H1 (cell line): ENCODE results near the gene CPPED1. TPM values are rescaled to one million over a fixed set of nuclear protein-coding genes. Genes with fewer than 3 reads are reported as not detected.

Experiments
- CTCF ChIA-PET: fragments of 300-600 bp; sonication (Branson Sonifier 250); formaldehyde crosslinking; loops from one replicate; lab custom pipeline; 2021; ENCODE audit not compliant: partially characterized antibody; lab: Charles Lee
- POLR2A ChIA-PET: fragments of 300-600 bp; sonication (Branson Sonifier 250); formaldehyde crosslinking; loops from one replicate; lab custom pipeline; 2021; ENCODE audit warnings: inconsistent platforms; ENCODE audit not compliant: partially characterized antibody; lab: Charles Lee
- DNase-seq, 2 experiments: peaks; one replicate each; pipeline versions ENCODE4 v3.0.0 to v3.0.0-alpha.2; 2010 to 2022; ENCODE audit warnings: low spot score in 2 of 2, low read depth in 1 of 2, mixed read lengths in 1 of 2
- FAIRE-seq: peaks from 2 replicates; lab custom pipeline; 2011; peaks lifted over from hg19 to GRCh38; lab: Jason Lieb, UNC
- H2AFZ ChIP-seq: 2 replicates; pipeline ENCODE4 v1.8.1; 2012; ENCODE audit warnings: low read length, inconsistent platforms
- H2AK5ac ChIP-seq: 2 replicates; pipeline ENCODE4 v1.6.1; 2013; ENCODE audit warnings: low read depth, low read length
- H2BK120ac ChIP-seq: replicated peaks from 2 replicates; pipeline ENCODE3; 2013; ENCODE audit warnings: low read depth, low read length, inconsistent platforms
- H2BK12ac ChIP-seq: 2 replicates; pipeline ENCODE4 v1.6.1; 2013; ENCODE audit warnings: low read depth, low read length
- H2BK15ac ChIP-seq: 2 replicates; pipeline ENCODE4 v1.6.1; 2013; ENCODE audit warnings: low read length
- H2BK20ac ChIP-seq: 2 replicates; pipeline ENCODE4 v1.6.1; 2013; ENCODE audit warnings: low read length
- H2BK5ac ChIP-seq: 2 replicates; pipeline ENCODE4 v1.6.1; 2013; ENCODE audit warnings: low read depth, low read length
- H3K14ac ChIP-seq: 2 replicates; pipeline ENCODE4 v1.6.1; 2013; ENCODE audit warnings: inconsistent platforms; ENCODE audit not compliant: insufficient read length
- H3K18ac ChIP-seq: 2 replicates; pipeline ENCODE4 v1.6.1; 2013; ENCODE audit warnings: low read length; ENCODE audit errors: extremely low read depth
- H3K23ac ChIP-seq: 2 replicates; pipeline ENCODE4 v1.6.1; 2013; ENCODE audit warnings: inconsistent platforms; ENCODE audit not compliant: insufficient read length
- H3K23me2 ChIP-seq: 2 replicates; pipeline ENCODE4 v1.6.1; 2013; ENCODE audit warnings: low read depth, low read length
- H3K27ac ChIP-seq: 2 replicates; pipeline ENCODE4 v1.6.1; 2011; ENCODE audit warnings: low read depth, low read length, inconsistent platforms
- H3K27me3 ChIP-seq, 4 experiments: replicated peaks in 1 of 4; 1 replicate in 1 of 4; 2 replicates in 3 of 4; pipeline versions ENCODE4 v1.6.1 to v1.8.1; 2011 to 2013; ENCODE audit warnings: low read length in 3 of 4, mild to moderate bottlenecking in 3 of 4, inconsistent platforms in 2 of 4, mixed read lengths in 2 of 4, moderate library complexity in 1 of 4; ENCODE audit not compliant: control insufficient read depth in 3 of 4, insufficient read depth in 3 of 4; ENCODE audit errors: extremely low read depth in 1 of 4
- H3K36me3 ChIP-seq, 4 experiments: 2 replicates each; pipeline versions ENCODE4 v1.6.1 to v1.8.1; 2011 to 2013; ENCODE audit warnings: mild to moderate bottlenecking in 4 of 4, low read length in 3 of 4, moderate library complexity in 2 of 4, control low read depth in 1 of 4, inconsistent platforms in 1 of 4; ENCODE audit not compliant: insufficient read depth in 4 of 4, control insufficient read depth in 2 of 4
- H3K4ac ChIP-seq: replicated peaks from 2 replicates; pipeline ENCODE3; 2013; ENCODE audit warnings: low read length, low read depth, mixed read lengths, inconsistent platforms; ENCODE audit not compliant: insufficient read length
- H3K4me1 ChIP-seq, 4 experiments: replicated peaks in 1 of 4; 1 replicate in 1 of 4; 2 replicates in 3 of 4; pipeline versions ENCODE4 v1.6.1 to v1.8.1; 2011 to 2013; ENCODE audit warnings: low read length in 3 of 4, inconsistent platforms in 2 of 4, mixed read lengths in 1 of 4; ENCODE audit not compliant: insufficient read depth in 4 of 4, control insufficient read depth in 3 of 4
- H3K4me2 ChIP-seq, 2 experiments: 2 replicates each; pipeline versions ENCODE4 v1.6.1 to v1.8.1; 2011 to 2013; ENCODE audit warnings: low read depth in 2 of 2, low read length in 2 of 2, control low read depth in 1 of 2, inconsistent platforms in 1 of 2, mild to moderate bottlenecking in 1 of 2; ENCODE audit not compliant: insufficient read depth in 1 of 2
- H3K4me3 ChIP-seq, 4 experiments: fragments of 200-600, 300-600 bp in 1 of 4; sonication (generic), shearing (Covaris generic), sonication (Bioruptor Twin) in 1 of 4; 2 replicates each; pipeline versions ENCODE4 v1.5.1 to v1.8.1; 2011 to 2016; ENCODE audit warnings: low read length in 4 of 4, low read depth in 3 of 4, control low read depth in 2 of 4, inconsistent platforms in 2 of 4, mild to moderate bottlenecking in 2 of 4, mixed read lengths in 1 of 4, moderate library complexity in 1 of 4; ENCODE audit not compliant: insufficient read depth in 2 of 4; ENCODE audit errors: extremely low read depth in 1 of 4
- H3K56ac ChIP-seq: replicated peaks from 2 replicates; pipeline ENCODE3; 2013; ENCODE audit warnings: low read depth, mild to moderate bottlenecking, mixed read lengths, low read length, inconsistent platforms; ENCODE audit not compliant: insufficient read length
- H3K79me1 ChIP-seq: 2 replicates; pipeline ENCODE4 v1.6.1; 2013; ENCODE audit warnings: low read depth, low read length, control low read depth
- H3K79me2 ChIP-seq, 2 experiments: 2 replicates each; pipeline versions ENCODE4 v1.6.1 to v1.8.1; 2012 to 2013; ENCODE audit warnings: low read length in 2 of 2, mild to moderate bottlenecking in 2 of 2, inconsistent platforms in 1 of 2; ENCODE audit not compliant: insufficient read depth in 2 of 2, control insufficient read depth in 1 of 2
- H3K9ac ChIP-seq, 4 experiments: replicated peaks in 1 of 4; 1 replicate in 1 of 4; 2 replicates in 3 of 4; pipeline versions ENCODE4 v1.6.1 to v1.8.1; 2011 to 2013; ENCODE audit warnings: low read depth in 3 of 4, low read length in 3 of 4, control low read depth in 2 of 4, mild to moderate bottlenecking in 2 of 4, moderate library complexity in 2 of 4, inconsistent platforms in 1 of 4; ENCODE audit errors: extremely low read depth in 1 of 4
- H3K9me3 ChIP-seq, 2 experiments: 2 replicates each; pipeline versions ENCODE4 v1.6.1 to v1.8.1; 2012 to 2013; ENCODE audit warnings: mild to moderate bottlenecking in 2 of 2, moderate library complexity in 2 of 2, control low read depth in 1 of 2, inconsistent platforms in 1 of 2, low read depth in 1 of 2, low read length in 1 of 2, mixed read lengths in 1 of 2; ENCODE audit not compliant: insufficient read depth in 2 of 2
- H4K20me1 ChIP-seq, 2 experiments: replicated peaks in 1 of 2; 2 replicates each; pipeline versions ENCODE3 to v1.8.1; 2011 to 2013; ENCODE audit warnings: inconsistent platforms in 2 of 2, low read length in 2 of 2, mild to moderate bottlenecking in 1 of 2; ENCODE audit not compliant: insufficient read depth in 2 of 2, control insufficient read depth in 1 of 2
- H4K5ac ChIP-seq: 2 replicates; pipeline ENCODE4 v1.6.1; 2013; ENCODE audit warnings: low read length, low read depth, mixed read lengths, inconsistent platforms; ENCODE audit not compliant: insufficient read length
- H4K8ac ChIP-seq: 2 replicates; pipeline ENCODE4 v1.8.0; 2013; ENCODE audit warnings: mild to moderate bottlenecking, moderate library complexity, low read length, inconsistent platforms; ENCODE audit not compliant: insufficient read depth; ENCODE audit errors: extremely low read depth
- H4K91ac ChIP-seq: replicated peaks from 2 replicates; pipeline ENCODE3; 2013; ENCODE audit warnings: low read length, mixed read lengths, inconsistent platforms; ENCODE audit not compliant: insufficient read length
- CEBPB ChIP-seq: IDR thresholded peaks from 2 replicates; pipeline ENCODE4 v1.6.1; 2012; ENCODE audit warnings: low read depth, low read length
- GTF2F1 ChIP-seq: IDR thresholded peaks from 2 replicates; pipeline ENCODE4 v1.6.1; 2012; ENCODE audit warnings: low read depth, low read length, improper control_type of control experiment, borderline replicate concordance
- HDAC6 ChIP-seq: IDR thresholded peaks from one replicate; pipeline ENCODE4 v1.7.1; 2012; ENCODE audit warnings: low read depth, mild to moderate bottlenecking, inconsistent platforms, low read length, moderate library complexity
- RAD21 ChIP-seq, 2 experiments: IDR thresholded peaks in 1 of 2; conservative IDR thresholded peaks in 1 of 2; 2 replicates each; pipeline ENCODE4 v1.6.1; 2011; ENCODE audit warnings: low read depth in 2 of 2, low read length in 2 of 2, improper control_type of control experiment in 1 of 2, inconsistent platforms in 1 of 2, mild to moderate bottlenecking in 1 of 2, moderate library complexity in 1 of 2
- RFX5 ChIP-seq: IDR thresholded peaks from 2 replicates; pipeline ENCODE4 v1.6.1; 2011; ENCODE audit warnings: low read depth, low read length, improper control_type of control experiment, borderline replicate concordance
- SP2 ChIP-seq: IDR thresholded peaks from 2 replicates; pipeline ENCODE4 v1.6.1; 2012; ENCODE audit warnings: mild to moderate bottlenecking, low read length, inconsistent platforms
- TAF7 ChIP-seq: optimal IDR thresholded peaks from 2 replicates; pipeline ENCODE3; 2011; ENCODE audit warnings: low read depth, mild to moderate bottlenecking, inconsistent platforms, low read length, moderate library complexity, borderline replicate concordance
- TCF12 ChIP-seq: IDR thresholded peaks from 2 replicates; pipeline ENCODE4 v1.6.1; 2011; ENCODE audit warnings: low read depth, mild to moderate bottlenecking, low read length
- YY1 ChIP-seq: IDR thresholded peaks from 2 replicates; pipeline ENCODE4 v1.6.1; 2011; ENCODE audit warnings: low read depth, mild to moderate bottlenecking, low read length
- WGBS, 2 experiments: shearing (Covaris generic) in 1 of 2; methylation state at CpG; one replicate each; pipeline versions ENCODE4 v1.1.6 to v1.1.7; 2013 to 2015; ENCODE audit warnings: low lambda C conversion rate in 2 of 2, mixed read lengths in 2 of 2, inconsistent platforms in 1 of 2, low coverage in 1 of 2, missing lambda C conversion rate in 1 of 2; ENCODE audit not compliant: insufficient replicate concordance in 2 of 2, insufficient coverage in 1 of 2, insufficient read length in 1 of 2; ENCODE audit errors: extremely low coverage in 1 of 2, missing lambda C conversion rate in 1 of 2; 5-methylcytosine and 5-hydroxymethylcytosine counted together
- polyA plus RNA-seq, 7 experiments: library from polyadenylated mRNA; depleted of rRNA in 3 of 7; stranded (reverse) in 5 of 7; unstranded in 2 of 7; fragments of >200 nt in 5 of 7; fragments of 200-250 nt in 2 of 7; gene quantifications; 1 replicate in 5 of 7; 2 replicates in 1 of 7; 4 replicates in 1 of 7; pipeline versions ENCODE4 v1.2.1 to v1.2.3, GENCODE V29; 2011 to 2013; ENCODE audit warnings: missing spikeins in 2 of 7, mixed read lengths in 2 of 7
- total RNA-seq: library from RNA; stranded (reverse); fragmentation: NEBNext Ultra II Directional; extraction: Animal tissue kit (Norgen Biotek cat#: 25700); gene quantifications from 2 replicates; pipeline ENCODE4 v1.2.1, GENCODE V29; 2021
- TF ChIP-seq, protein P1 (sequence below), 3 experiments: IDR thresholded peaks; 1 replicate in 2 of 3; 2 replicates in 1 of 3; pipeline versions ENCODE4 v1.5.1 to v1.6.1; 2011; ENCODE audit warnings: low read length in 3 of 3, mild to moderate bottlenecking in 3 of 3, inconsistent platforms in 2 of 3, low read depth in 1 of 3, moderate library complexity in 1 of 3; ENCODE audit not compliant: insufficient read depth in 1 of 3; ENCODE audit errors: control extremely low read depth in 1 of 3
- TF ChIP-seq, protein P2 (sequence below): IDR thresholded peaks from 2 replicates; pipeline ENCODE4 v1.6.1; 2011; ENCODE audit warnings: low read depth, mild to moderate bottlenecking, low read length; ENCODE audit not compliant: insufficient read depth

The CPPED1 gene
- total and polyA plus RNA-seq, 2 of the 8 experiments (the other 6 are each of a cell fraction or from before 2014, with no cell fraction given), result 3.5 to 11.2 TPM

GRCh38 chr16:12625068-12625467, 178.6 kb downstream of the CPPED1 start:
- H3K14ac ChIP-seq, result no peak overlapping the region
- ChIA-PET CTCF (interaction anchor here (1.4 kb wide), 1 partner anchor 9 kb away, joined by 5 read pairs; no protein-coding TSS in a partner anchor), POLR2A (no interaction called here)
- no peaks in the 10 kb centered on the region for H3K4me1 ChIP-seq
- FAIRE-seq (no peak), DNase-seq (no peak)
- no peak overlapping the region for H2BK12ac ChIP-seq
- no peak overlapping the region for H2BK120ac ChIP-seq
- no peak overlapping the region for H4K8ac ChIP-seq
- H2AK5ac ChIP-seq, result no peak overlapping the region
- H2BK15ac ChIP-seq, result no peak overlapping the region
- H3K27me3 ChIP-seq, result no peaks in the 10 kb centered on the region
- H3K9ac ChIP-seq, result no peak overlapping the region
- H3K27ac ChIP-seq, result no peak overlapping the region
- H2BK20ac ChIP-seq, result no peak overlapping the region
- H2BK5ac ChIP-seq, result no peak overlapping the region
- H3K4me3 ChIP-seq, result no peak overlapping the region
- H3K36me3 ChIP-seq, result no peaks in the 10 kb centered on the region
- H2AFZ ChIP-seq, result no peak overlapping the region
- WGBS, 2 experiments, result 79% methylated on average over 7 of the region's 7 CpGs; no CpG with 5 or more reads in 1 of the 2 experiments
- H3K23me2 ChIP-seq, result no peaks in the 10 kb centered on the region
- no peaks in the 10 kb centered on the region for H4K20me1 ChIP-seq
- no peaks in the 10 kb centered on the region for H3K9me3 ChIP-seq
- H3K18ac ChIP-seq, result no peak overlapping the region; the same call in none of the 2 replicates
- no peak overlapping the region for H4K5ac ChIP-seq
- no peak overlapping the region for H3K4ac ChIP-seq
- H4K91ac ChIP-seq, result no peak overlapping the region
- H3K56ac ChIP-seq, result no peak overlapping the region
- H3K23ac ChIP-seq, result no peak overlapping the region
- no peaks in the 10 kb centered on the region for H3K79me1 ChIP-seq
- no peak overlapping the region for H3K4me2 ChIP-seq
- H3K79me2 ChIP-seq, result no peaks in the 10 kb centered on the region
- TF ChIP-seq, protein P1, sequence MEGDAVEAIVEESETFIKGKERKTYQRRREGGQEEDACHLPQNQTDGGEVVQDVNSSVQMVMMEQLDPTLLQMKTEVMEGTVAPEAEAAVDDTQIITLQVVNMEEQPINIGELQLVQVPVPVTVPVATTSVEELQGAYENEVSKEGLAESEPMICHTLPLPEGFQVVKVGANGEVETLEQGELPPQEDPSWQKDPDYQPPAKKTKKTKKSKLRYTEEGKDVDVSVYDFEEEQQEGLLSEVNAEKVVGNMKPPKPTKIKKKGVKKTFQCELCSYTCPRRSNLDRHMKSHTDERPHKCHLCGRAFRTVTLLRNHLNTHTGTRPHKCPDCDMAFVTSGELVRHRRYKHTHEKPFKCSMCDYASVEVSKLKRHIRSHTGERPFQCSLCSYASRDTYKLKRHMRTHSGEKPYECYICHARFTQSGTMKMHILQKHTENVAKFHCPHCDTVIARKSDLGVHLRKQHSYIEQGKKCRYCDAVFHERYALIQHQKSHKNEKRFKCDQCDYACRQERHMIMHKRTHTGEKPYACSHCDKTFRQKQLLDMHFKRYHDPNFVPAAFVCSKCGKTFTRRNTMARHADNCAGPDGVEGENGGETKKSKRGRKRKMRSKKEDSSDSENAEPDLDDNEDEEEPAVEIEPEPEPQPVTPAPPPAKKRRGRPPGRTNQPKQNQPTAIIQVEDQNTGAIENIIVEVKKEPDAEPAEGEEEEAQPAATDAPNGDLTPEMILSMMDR (IDR thresholded peaks at IDR 0.05; ENCODE audit: control extremely low read depth in 1 of 3, insufficient read depth in 1 of 3, low read depth in 1 of 3, low read length in 3 of 3), result peak; percentile 11 to 22 (median 20); a peak in 3 of 4 replicates
- TF ChIP-seq CEBPB (no peak), RFX5 (no peak), YY1 (no peak), HDAC6 (no peak), TCF12 (no peak), GTF2F1 (no peak), SP2 (no peak), TAF7 (no peak), RAD21 (IDR thresholded peaks at IDR 0.05 in 1 of 2, conservative IDR thresholded peaks at IDR 0.05 in 1 of 2; ENCODE audit: low read depth in 2 of 2, low read length in 2 of 2) (peak; percentile 16 to 36; a peak in 3 of 4 replicates)
- TF ChIP-seq, protein P2, sequence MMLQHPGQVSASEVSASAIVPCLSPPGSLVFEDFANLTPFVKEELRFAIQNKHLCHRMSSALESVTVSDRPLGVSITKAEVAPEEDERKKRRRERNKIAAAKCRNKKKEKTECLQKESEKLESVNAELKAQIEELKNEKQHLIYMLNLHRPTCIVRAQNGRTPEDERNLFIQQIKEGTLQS, result no peak
